Thoracic aorta (tissue), 2 donors: ENCODE measurements around the gene STS. TPM values are rescaled to one million over a fixed set of nuclear protein-coding genes. Genes with fewer than 3 reads are reported as not detected.

ENCODE experiments used
- ATAC-seq: fragments of 150-250 bp; one replicate; pipeline ENCODE4 v1.8.0; 2017; ENCODE audit warnings: low read depth; ENCODE audit not compliant: insufficient number of reproducible peaks, low FRiP score
- DNase-seq: peaks from one replicate; pipeline ENCODE4 v3.0.0-alpha.2; 2020; ENCODE audit warnings: low spot score
- H3K27ac ChIP-seq, 2 donors: fragments of 200-600 bp; sonication (generic); 1 replicate in 1 of 2; 2 replicates in 1 of 2; pipeline ENCODE4 v1.5.1; 2016; ENCODE audit warnings: mild to moderate bottlenecking in 2 of 2, moderate library complexity in 2 of 2
- H3K27me3 ChIP-seq: fragments of 200-600 bp; sonication (generic); replicated peaks from 2 replicates; pipeline ENCODE4 v1.6.0; 2016; ENCODE audit warnings: mild to moderate bottlenecking; ENCODE audit not compliant: insufficient read depth
- H3K36me3 ChIP-seq: fragments of 200-600 bp; sonication (generic); one replicate; pipeline ENCODE4 v1.5.1; 2016
- H3K4me1 ChIP-seq, 2 donors: fragments of 200-600 bp; sonication (generic); 1 replicate in 1 of 2; 2 replicates in 1 of 2; pipeline versions ENCODE4 v1.5.1 to v1.6.0; 2016; ENCODE audit warnings: low read depth in 2 of 2, mild to moderate bottlenecking in 1 of 2; ENCODE audit not compliant: control insufficient read depth in 1 of 2
- H3K4me3 ChIP-seq: fragments of 200-600 bp; sonication (generic); 2 replicates; pipeline ENCODE4 v1.5.1; 2016; ENCODE audit warnings: mild to moderate bottlenecking
- H3K9me3 ChIP-seq: fragments of 200-600 bp; sonication (generic); 2 replicates; pipeline ENCODE4 v1.5.1; 2016
- CTCF ChIP-seq: fragments of 200-600 bp; sonication (generic); IDR thresholded peaks from one replicate; pipeline ENCODE4 v1.5.1; 2019; ENCODE audit warnings: antibody characterized with exemption
- total RNA-seq, 2 donors: library from RNA; depleted of rRNA; stranded (reverse); fragments of >200 nt; gene quantifications; one replicate each; pipeline versions ENCODE4 v1.1.0 to v1.2.3, GENCODE V29; 2016

The STS gene
- total RNA-seq, 2 donors from 2014 or later = 7.8 to 8.5 TPM

- no peak for DNase-seq
- no peak for ATAC-seq
- Histone ChIP-seq H3K36me3 (no peaks in the 10 kb centered on the region), H3K27me3 (no peaks in the 10 kb centered on the region), H3K9me3 (no peaks in the 10 kb centered on the region), H3K27ac (no peak overlapping the region), H3K4me1 (no peaks in the 10 kb centered on the region), H3K4me3 (no peak overlapping the region)
- TF ChIP-seq CTCF = no peak
These were observed 37.3 kb downstream of the STS start for GRCh38 chrX:7184816-7185215.

- no peaks in the 10 kb centered on the region for H3K36me3 ChIP-seq
- DNase-seq (no peak), ATAC-seq (no peak)
- no peak overlapping the region for H3K27ac ChIP-seq
- no peaks in the 10 kb centered on the region for H3K4me1 ChIP-seq
- H3K27me3 ChIP-seq = no peaks in the 10 kb centered on the region
- no peak overlapping the region for H3K4me3 ChIP-seq
- no peaks in the 10 kb centered on the region for H3K9me3 ChIP-seq
- TF ChIP-seq CTCF = no peak
These were observed 41.2 kb downstream of the STS start for GRCh38 chrX:7188672-7189071.

DNA sequence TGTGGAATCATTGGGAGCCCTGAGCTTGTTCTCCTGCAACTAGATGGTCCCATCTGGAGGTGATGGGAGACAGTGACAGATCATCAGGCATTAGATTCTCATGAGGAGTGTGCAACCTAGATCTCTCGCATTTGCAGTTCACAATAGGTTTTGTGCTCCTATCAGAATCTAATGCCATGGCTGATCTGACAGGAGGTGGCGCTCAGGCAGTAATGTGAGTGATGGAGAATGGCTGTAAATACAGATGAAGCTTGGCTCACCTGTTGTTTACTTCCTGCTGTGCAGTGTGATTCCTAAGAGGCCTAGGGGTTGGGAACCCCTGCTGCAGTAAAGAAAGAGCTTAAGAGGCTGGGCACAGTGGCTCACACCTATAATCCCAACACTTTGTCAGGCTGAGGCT is 42.6 kb downstream of the STS start:
- H3K27ac ChIP-seq = no peak overlapping the region
- H3K4me3 ChIP-seq = no peak overlapping the region
- no peaks in the 10 kb centered on the region for H3K36me3 ChIP-seq
- ATAC-seq (no peak), DNase-seq (no peak)
- TF ChIP-seq CTCF = no peak
- H3K9me3 ChIP-seq = no peaks in the 10 kb centered on the region
- no peaks in the 10 kb centered on the region for H3K27me3 ChIP-seq
- no peaks in the 10 kb centered on the region for H3K4me1 ChIP-seq

- no peaks in the 10 kb centered on the region for H3K36me3 ChIP-seq
- H3K27ac ChIP-seq = no peak overlapping the region
- ATAC-seq = no peak
- DNase-seq = no peak
- TF ChIP-seq CTCF = no peak
- no peak overlapping the region for H3K4me3 ChIP-seq
- H3K27me3 ChIP-seq = no peaks in the 10 kb centered on the region
- no peaks in the 10 kb centered on the region for H3K9me3 ChIP-seq
- no peaks in the 10 kb centered on the region for H3K4me1 ChIP-seq
These were observed 44.2 kb downstream of the STS start for GRCh38 chrX:7191681-7192110.

- Histone ChIP-seq H3K36me3 (no peaks in the 10 kb centered on the region), H3K4me3 (no peak overlapping the region), H3K4me1 (no peaks in the 10 kb centered on the region), H3K9me3 (no peaks in the 10 kb centered on the region), H3K27me3 (no peaks in the 10 kb centered on the region), H3K27ac (no peak overlapping the region)
- no peak for ATAC-seq
- DNase-seq = no peak
- no peak for TF ChIP-seq CTCF
These were observed 45.4 kb downstream of the STS start for GRCh38 chrX:7192871-7193270.
